PFSK-1 (cell line): Measurements from ENCODE around the gene PRMT9.

Experiments used
- POLR2AphosphoS5 ChIP-seq: IDR thresholded peaks from 2 replicates; pipeline ENCODE4 v1.6.1; 2012; ENCODE audit warnings: low read depth, mild to moderate bottlenecking, control low read depth, low read length, moderate library complexity
- SIN3A ChIP-seq: IDR thresholded peaks from 2 replicates; pipeline ENCODE4 v1.6.1; 2012; ENCODE audit warnings: mild to moderate bottlenecking, low read length, moderate library complexity, borderline replicate concordance; ENCODE audit not compliant: insufficient read depth
- TAF1 ChIP-seq: IDR thresholded peaks from 2 replicates; pipeline ENCODE4 v1.6.1; 2012; ENCODE audit warnings: low read length, control low read depth, borderline replicate concordance; ENCODE audit not compliant: insufficient read depth

GRCh38 chr4:147589586-147589985 is 94.4 kb downstream of the PRMT9 start:
- TF ChIP-seq POLR2AphosphoS5 (no peak), SIN3A (no peak), TAF1 (no peak)
